ENCODE data around the gene GADD45B.

GADD45B gene

DNA sequence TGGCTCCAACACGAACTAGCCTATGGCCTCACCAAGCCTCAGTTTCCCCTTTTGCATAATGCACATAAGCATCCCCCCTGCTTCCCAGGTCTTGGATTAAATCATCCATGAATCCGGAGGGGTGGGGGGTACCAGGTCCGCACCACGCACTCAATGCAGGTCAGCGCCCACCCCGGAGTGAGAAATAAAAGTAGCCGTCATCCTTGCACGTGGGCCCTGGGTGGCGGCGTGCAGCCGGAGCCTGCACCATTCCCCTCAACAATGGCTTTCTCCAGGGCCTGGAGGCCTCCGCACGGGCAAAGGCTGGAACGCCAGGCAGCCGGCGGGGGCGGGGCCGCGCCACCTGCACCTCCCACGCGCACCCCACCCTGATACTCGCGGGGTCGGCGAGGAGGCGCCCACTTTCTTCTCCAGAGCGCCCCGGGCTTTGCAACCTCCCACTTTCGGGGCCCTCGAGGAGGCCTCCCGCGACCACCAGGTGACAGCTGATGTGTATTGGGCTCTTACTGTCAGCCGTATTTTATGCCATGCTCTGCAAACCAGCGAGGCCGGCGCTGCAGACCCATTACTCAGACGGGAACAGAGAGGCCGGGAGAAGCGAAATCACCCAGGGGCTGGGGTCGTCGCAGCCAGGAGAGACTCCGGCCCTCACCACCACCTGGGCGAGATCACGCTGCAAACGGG lies 767 bp upstream of the GADD45B start (continued):
- TF ChIP-seq, protein P1, sequence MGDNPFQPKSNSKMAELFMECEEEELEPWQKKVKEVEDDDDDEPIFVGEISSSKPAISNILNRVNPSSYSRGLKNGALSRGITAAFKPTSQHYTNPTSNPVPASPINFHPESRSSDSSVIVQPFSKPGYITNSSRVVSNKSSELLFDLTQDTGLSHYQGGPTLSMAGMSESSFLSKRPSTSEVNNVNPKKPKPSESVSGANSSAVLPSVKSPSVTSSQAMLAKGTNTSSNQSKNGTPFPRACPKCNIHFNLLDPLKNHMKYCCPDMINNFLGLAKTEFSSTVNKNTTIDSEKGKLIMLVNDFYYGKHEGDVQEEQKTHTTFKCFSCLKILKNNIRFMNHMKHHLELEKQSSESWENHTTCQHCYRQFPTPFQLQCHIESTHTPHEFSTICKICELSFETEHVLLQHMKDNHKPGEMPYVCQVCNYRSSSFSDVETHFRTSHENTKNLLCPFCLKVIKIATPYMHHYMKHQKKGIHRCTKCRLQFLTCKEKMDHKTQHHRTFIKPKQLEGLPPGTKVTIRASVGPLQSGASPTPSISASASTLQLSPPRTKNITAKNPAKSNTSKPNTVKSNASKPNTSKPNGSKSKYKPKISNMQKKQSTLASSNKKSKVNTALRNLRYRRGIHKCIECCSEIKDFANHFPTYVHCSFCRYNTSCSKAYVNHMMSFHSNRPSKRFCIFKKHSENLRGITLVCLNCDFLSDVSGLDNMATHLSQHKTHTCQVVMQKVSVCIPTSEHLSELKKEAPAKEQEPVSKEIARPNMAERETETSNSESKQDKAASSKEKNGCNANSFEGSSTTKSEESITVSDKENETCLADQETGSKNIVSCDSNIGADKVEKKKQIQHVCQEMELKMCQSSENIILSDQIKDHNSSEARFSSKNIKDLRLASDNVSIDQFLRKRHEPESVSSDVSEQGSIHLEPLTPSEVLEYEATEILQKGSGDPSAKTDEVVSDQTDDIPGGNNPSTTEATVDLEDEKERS (tag by site-specific recombination; IDR thresholded peaks at IDR 0.05) = peak; percentile 94
- TF ChIP-seq, protein P2, sequence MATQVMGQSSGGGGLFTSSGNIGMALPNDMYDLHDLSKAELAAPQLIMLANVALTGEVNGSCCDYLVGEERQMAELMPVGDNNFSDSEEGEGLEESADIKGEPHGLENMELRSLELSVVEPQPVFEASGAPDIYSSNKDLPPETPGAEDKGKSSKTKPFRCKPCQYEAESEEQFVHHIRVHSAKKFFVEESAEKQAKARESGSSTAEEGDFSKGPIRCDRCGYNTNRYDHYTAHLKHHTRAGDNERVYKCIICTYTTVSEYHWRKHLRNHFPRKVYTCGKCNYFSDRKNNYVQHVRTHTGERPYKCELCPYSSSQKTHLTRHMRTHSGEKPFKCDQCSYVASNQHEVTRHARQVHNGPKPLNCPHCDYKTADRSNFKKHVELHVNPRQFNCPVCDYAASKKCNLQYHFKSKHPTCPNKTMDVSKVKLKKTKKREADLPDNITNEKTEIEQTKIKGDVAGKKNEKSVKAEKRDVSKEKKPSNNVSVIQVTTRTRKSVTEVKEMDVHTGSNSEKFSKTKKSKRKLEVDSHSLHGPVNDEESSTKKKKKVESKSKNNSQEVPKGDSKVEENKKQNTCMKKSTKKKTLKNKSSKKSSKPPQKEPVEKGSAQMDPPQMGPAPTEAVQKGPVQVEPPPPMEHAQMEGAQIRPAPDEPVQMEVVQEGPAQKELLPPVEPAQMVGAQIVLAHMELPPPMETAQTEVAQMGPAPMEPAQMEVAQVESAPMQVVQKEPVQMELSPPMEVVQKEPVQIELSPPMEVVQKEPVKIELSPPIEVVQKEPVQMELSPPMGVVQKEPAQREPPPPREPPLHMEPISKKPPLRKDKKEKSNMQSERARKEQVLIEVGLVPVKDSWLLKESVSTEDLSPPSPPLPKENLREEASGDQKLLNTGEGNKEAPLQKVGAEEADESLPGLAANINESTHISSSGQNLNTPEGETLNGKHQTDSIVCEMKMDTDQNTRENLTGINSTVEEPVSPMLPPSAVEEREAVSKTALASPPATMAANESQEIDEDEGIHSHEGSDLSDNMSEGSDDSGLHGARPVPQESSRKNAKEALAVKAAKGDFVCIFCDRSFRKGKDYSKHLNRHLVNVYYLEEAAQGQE (tag by site-specific recombination; IDR thresholded peaks at IDR 0.05) = no peak
- TF ChIP-seq, protein P3, sequence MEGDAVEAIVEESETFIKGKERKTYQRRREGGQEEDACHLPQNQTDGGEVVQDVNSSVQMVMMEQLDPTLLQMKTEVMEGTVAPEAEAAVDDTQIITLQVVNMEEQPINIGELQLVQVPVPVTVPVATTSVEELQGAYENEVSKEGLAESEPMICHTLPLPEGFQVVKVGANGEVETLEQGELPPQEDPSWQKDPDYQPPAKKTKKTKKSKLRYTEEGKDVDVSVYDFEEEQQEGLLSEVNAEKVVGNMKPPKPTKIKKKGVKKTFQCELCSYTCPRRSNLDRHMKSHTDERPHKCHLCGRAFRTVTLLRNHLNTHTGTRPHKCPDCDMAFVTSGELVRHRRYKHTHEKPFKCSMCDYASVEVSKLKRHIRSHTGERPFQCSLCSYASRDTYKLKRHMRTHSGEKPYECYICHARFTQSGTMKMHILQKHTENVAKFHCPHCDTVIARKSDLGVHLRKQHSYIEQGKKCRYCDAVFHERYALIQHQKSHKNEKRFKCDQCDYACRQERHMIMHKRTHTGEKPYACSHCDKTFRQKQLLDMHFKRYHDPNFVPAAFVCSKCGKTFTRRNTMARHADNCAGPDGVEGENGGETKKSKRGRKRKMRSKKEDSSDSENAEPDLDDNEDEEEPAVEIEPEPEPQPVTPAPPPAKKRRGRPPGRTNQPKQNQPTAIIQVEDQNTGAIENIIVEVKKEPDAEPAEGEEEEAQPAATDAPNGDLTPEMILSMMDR (tag by site-specific recombination; IDR thresholded peaks at IDR 0.05) = no peak
- TF ChIP-seq ZNF48 (tag by site-specific recombination; IDR thresholded peaks at IDR 0.05) (no peak), OVOL3 (tag by site-specific recombination; IDR thresholded peaks at IDR 0.05) (0 out of 2 replicates have a peak, but pooled peaks have one; percentile 46), ZNF140 (tag by site-specific recombination; IDR thresholded peaks at IDR 0.05) (no peak), ZNF121 (tag by site-specific recombination; IDR thresholded peaks at IDR 0.05) (peak; percentile 69), ZNF600 (tag by site-specific recombination; IDR thresholded peaks at IDR 0.05) (peak; percentile 82), ZNF311 (tag by site-specific recombination; IDR thresholded peaks at IDR 0.05; ENCODE audit: borderline replicate concordance) (no peak), ZNF132 (tag by site-specific recombination; IDR thresholded peaks at IDR 0.05; ENCODE audit: borderline replicate concordance) (no peak), KLF7 (tag by site-specific recombination; IDR thresholded peaks at IDR 0.05; ENCODE audit: borderline replicate concordance) (peak; percentile 73), ZNF302 (tag by site-specific recombination; IDR thresholded peaks at IDR 0.05; ENCODE audit: low read depth) (no peak), ZNF112 (tag by site-specific recombination; IDR thresholded peaks at IDR 0.05) (no peak), ZNF146 (tag by site-specific recombination; IDR thresholded peaks at IDR 0.05) (no peak), ZBTB1 (tag by site-specific recombination; IDR thresholded peaks at IDR 0.05) (no peak), ZNF138 (tag by site-specific recombination; IDR thresholded peaks at IDR 0.05; ENCODE audit: borderline replicate concordance) (no peak), ZSCAN16 (tag by site-specific recombination; IDR thresholded peaks at IDR 0.05) (peak; percentile 97), ZNF341 (tag by site-specific recombination; IDR thresholded peaks at IDR 0.05; ENCODE audit: low read depth) (no peak; the same call in 1 of the 2 replicates), HOXA7 (CRISPR knock-in tag; IDR thresholded peaks at IDR 0.05; ENCODE audit: borderline replicate concordance) (no peak), ZNF776 (tag by site-specific recombination; IDR thresholded peaks at IDR 0.05; ENCODE audit: borderline replicate concordance) (no peak), REPIN1 (tag by site-specific recombination; IDR thresholded peaks at IDR 0.05; ENCODE audit: low read depth) (no peak), GLIS2 (tag by site-specific recombination; IDR thresholded peaks at IDR 0.05) (peak; percentile 53; the same call in 1 of the 2 replicates)
- TF ChIP-seq, protein P4, sequence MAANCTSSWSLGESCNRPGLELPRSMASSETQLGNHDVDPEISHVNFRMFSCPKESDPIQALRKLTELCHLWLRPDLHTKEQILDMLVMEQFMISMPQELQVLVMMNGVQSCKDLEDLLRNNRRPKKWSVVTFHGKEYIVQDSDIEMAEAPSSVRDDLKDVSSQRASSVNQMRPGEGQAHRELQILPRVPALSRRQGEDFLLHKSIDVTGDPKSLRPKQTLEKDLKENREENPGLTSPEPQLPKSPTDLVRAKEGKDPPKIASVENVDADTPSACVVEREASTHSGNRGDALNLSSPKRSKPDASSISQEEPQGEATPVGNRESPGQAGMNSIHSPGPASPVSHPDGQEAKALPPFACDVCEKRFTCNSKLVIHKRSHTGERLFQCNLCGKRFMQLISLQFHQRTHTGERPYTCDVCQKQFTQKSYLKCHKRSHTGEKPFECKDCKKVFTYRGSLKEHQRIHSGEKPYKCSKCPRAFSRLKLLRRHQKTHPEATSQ (tag by site-specific recombination; IDR thresholded peaks at IDR 0.05) = peak; percentile 91; the same call in 1 of the 2 replicates
- TF ChIP-seq, protein P5, sequence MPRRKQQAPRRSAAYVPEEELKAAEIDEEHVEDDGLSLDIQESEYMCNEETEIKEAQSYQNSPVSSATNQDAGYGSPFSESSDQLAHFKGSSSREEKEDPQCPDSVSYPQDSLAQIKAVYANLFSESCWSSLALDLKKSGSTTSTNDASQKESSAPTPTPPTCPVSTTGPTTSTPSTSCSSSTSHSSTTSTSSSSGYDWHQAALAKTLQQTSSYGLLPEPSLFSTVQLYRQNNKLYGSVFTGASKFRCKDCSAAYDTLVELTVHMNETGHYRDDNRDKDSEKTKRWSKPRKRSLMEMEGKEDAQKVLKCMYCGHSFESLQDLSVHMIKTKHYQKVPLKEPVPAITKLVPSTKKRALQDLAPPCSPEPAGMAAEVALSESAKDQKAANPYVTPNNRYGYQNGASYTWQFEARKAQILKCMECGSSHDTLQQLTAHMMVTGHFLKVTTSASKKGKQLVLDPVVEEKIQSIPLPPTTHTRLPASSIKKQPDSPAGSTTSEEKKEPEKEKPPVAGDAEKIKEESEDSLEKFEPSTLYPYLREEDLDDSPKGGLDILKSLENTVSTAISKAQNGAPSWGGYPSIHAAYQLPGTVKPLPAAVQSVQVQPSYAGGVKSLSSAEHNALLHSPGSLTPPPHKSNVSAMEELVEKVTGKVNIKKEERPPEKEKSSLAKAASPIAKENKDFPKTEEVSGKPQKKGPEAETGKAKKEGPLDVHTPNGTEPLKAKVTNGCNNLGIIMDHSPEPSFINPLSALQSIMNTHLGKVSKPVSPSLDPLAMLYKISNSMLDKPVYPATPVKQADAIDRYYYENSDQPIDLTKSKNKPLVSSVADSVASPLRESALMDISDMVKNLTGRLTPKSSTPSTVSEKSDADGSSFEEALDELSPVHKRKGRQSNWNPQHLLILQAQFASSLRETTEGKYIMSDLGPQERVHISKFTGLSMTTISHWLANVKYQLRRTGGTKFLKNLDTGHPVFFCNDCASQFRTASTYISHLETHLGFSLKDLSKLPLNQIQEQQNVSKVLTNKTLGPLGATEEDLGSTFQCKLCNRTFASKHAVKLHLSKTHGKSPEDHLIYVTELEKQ (tag by site-specific recombination; IDR thresholded peaks at IDR 0.05; ENCODE audit: borderline replicate concordance) = peak; percentile 48; the same call in 1 of the 2 replicates
- TF ChIP-seq, protein P6, sequence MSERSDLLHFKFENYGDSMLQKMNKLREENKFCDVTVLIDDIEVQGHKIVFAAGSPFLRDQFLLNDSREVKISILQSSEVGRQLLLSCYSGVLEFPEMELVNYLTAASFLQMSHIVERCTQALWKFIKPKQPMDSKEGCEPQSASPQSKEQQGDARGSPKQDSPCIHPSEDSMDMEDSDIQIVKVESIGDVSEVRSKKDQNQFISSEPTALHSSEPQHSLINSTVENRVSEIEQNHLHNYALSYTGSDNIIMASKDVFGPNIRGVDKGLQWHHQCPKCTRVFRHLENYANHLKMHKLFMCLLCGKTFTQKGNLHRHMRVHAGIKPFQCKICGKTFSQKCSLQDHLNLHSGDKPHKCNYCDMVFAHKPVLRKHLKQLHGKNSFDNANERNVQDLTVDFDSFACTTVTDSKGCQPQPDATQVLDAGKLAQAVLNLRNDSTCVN (tag by site-specific recombination; optimal IDR thresholded peaks at IDR 0.05) = peak; percentile 77

All from HEK293 (cell line).